Measurements from ENCODE around the gene HES7.

HES7 gene

DNA sequence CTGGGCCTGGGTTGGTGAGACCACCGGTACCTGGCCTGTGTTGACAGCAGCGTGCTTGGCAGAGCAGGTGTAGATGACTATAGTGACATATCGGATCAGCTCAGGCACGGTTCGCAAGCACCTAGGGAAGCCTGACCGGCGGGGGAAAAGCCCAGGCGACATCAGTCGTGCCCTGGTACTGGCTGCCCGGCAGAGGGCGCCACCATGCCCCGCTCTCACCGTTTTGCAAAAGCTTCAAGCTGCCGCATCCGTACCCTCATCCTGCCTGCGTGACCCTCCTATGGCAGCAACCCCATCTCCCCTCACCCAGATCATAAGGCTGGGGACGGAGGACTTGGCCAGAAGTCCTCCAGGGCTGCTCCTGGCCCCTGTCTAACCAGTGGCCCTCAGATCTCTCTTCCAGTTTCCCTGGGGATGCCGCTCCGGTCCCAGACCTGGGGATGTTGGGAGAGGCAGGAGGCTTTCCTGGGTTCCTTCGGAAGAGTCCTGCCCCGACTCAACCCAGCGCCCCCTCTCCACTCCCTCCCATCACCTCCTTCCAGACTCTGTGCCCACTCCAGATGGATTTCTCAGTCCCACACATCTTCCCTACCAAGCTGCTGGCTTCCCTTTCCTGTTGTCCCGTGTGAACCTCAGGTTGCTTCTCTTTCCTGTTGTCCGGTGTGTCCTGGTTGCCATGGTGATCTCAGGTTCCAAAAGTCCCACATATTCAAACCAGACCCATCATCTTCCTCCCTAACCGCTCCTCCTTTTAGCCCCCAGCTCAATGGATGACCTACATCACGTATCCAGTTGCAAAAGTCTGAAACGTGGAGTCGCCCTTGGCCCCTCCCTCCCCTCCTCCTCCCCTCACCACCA lies 50.0 kb downstream of the HES7 start:
- TF ChIP-seq, protein P1, sequence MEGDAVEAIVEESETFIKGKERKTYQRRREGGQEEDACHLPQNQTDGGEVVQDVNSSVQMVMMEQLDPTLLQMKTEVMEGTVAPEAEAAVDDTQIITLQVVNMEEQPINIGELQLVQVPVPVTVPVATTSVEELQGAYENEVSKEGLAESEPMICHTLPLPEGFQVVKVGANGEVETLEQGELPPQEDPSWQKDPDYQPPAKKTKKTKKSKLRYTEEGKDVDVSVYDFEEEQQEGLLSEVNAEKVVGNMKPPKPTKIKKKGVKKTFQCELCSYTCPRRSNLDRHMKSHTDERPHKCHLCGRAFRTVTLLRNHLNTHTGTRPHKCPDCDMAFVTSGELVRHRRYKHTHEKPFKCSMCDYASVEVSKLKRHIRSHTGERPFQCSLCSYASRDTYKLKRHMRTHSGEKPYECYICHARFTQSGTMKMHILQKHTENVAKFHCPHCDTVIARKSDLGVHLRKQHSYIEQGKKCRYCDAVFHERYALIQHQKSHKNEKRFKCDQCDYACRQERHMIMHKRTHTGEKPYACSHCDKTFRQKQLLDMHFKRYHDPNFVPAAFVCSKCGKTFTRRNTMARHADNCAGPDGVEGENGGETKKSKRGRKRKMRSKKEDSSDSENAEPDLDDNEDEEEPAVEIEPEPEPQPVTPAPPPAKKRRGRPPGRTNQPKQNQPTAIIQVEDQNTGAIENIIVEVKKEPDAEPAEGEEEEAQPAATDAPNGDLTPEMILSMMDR (IDR thresholded peaks at IDR 0.05; ENCODE audit: low read length): peak; percentile 90
- TF ChIP-seq EZH2phosphoT487 (IDR thresholded peaks at IDR 0.05; ENCODE audit: low read length): no peak
- no peak for TF ChIP-seq EZH2 (optimal IDR thresholded peaks at IDR 0.05; ENCODE audit: low read depth, low read length)
- H3K4me2 ChIP-seq (ENCODE audit: low read depth, low read length): peak overlapping the region; percentile 53; the same call in 1 of the 2 replicates
- no peaks in the 10 kb centered on the region for H4K20me1 ChIP-seq (ENCODE audit: insufficient read depth, low read length)
- H2AFZ ChIP-seq (ENCODE audit: low read length): no peak overlapping the region
- H3K4me1 ChIP-seq (ENCODE audit: low read length): no peaks in the 10 kb centered on the region
- H3K36me3 ChIP-seq (replicated peaks; ENCODE audit: insufficient read depth, low read length): no peaks in the 10 kb centered on the region
- H3K9me3 ChIP-seq (replicated peaks; ENCODE audit: insufficient read depth, low read length): no peaks in the 10 kb centered on the region
- DNase-seq: peak; percentile 68
- no peak overlapping the region for H3K4me3 ChIP-seq (ENCODE audit: low read length)
- H3K27ac ChIP-seq (ENCODE audit: low read length): no peak overlapping the region
- no peak overlapping the region for H3K9ac ChIP-seq (ENCODE audit: low read length)
- H3K79me2 ChIP-seq (ENCODE audit: low read length): no peaks in the 10 kb centered on the region
- no peaks in the 10 kb centered on the region for H3F3A ChIP-seq (ENCODE audit: insufficient read depth, low read length)
- no peaks in the 10 kb centered on the region for H3K9me2 ChIP-seq (replicated peaks; ENCODE audit: insufficient read depth, low read length)
- H3K27me3 ChIP-seq (replicated peaks; ENCODE audit: insufficient read depth, low read length): peaks cover 88% of the 10 kb centered on the region

DNA sequence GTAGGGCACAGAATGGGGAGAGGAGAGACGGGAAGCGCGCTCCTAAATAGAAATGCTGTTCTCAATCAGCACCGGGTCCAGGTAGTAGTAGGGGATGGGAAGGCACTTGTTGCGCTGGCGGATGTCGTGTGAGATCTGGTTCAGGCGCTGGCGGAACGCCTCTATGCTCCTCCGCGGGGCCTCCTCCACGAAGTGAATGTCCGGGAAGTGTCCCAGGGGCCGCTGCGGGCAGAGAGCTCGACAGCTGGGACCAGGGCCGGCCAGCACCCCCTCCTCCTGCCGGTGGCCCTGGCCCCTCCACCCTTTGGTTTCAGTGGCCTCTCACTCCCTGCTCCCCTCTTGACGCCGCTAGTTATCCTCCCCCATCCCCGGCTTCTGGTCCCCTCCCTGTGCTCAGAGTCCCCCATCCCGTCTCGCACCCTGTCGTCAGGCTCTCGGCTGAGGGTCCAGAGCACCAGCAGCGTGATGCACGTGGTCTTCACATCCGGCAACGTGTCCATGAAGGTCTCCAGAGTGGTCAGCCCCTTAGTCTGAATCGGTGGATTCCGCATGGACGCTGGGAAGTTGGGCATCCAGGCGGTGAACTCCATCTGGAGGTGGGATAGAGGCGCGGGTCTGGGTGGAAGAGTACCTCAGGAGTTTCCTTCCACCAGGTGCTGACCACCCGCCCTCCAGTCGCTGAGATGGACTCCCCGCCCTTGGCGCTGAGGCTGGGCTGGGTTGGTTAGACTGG lies 51.0 kb downstream of the HES7 start:
- H3K36me3 ChIP-seq (replicated peaks; ENCODE audit: insufficient read depth, low read length): no peaks in the 10 kb centered on the region
- no peak overlapping the region for H3K27ac ChIP-seq (ENCODE audit: low read length)
- H3K9me2 ChIP-seq (replicated peaks; ENCODE audit: insufficient read depth, low read length): no peaks in the 10 kb centered on the region
- peaks cover 95% of the 10 kb centered on the region for H3K27me3 ChIP-seq (replicated peaks; ENCODE audit: insufficient read depth, low read length)
- H3F3A ChIP-seq (ENCODE audit: insufficient read depth, low read length): no peaks in the 10 kb centered on the region
- H3K4me2 ChIP-seq (ENCODE audit: low read depth, low read length): no peak overlapping the region
- no peaks in the 10 kb centered on the region for H3K79me2 ChIP-seq (ENCODE audit: low read length)
- DNase-seq: no peak
- no peaks in the 10 kb centered on the region for H4K20me1 ChIP-seq (ENCODE audit: insufficient read depth, low read length)
- H3K4me1 ChIP-seq (ENCODE audit: low read length): no peaks in the 10 kb centered on the region
- TF ChIP-seq, protein P1 (IDR thresholded peaks at IDR 0.05; ENCODE audit: low read length): no peak
- TF ChIP-seq EZH2 (optimal IDR thresholded peaks at IDR 0.05; ENCODE audit: low read depth, low read length) (no peak), EZH2phosphoT487 (IDR thresholded peaks at IDR 0.05; ENCODE audit: low read length) (no peak)
- H3K4me3 ChIP-seq (ENCODE audit: low read length): no peak overlapping the region
- H3K9me3 ChIP-seq (replicated peaks; ENCODE audit: insufficient read depth, low read length): no peaks in the 10 kb centered on the region
- H3K9ac ChIP-seq (ENCODE audit: low read length): no peak overlapping the region
- H2AFZ ChIP-seq (ENCODE audit: low read length): no peak overlapping the region

DNA sequence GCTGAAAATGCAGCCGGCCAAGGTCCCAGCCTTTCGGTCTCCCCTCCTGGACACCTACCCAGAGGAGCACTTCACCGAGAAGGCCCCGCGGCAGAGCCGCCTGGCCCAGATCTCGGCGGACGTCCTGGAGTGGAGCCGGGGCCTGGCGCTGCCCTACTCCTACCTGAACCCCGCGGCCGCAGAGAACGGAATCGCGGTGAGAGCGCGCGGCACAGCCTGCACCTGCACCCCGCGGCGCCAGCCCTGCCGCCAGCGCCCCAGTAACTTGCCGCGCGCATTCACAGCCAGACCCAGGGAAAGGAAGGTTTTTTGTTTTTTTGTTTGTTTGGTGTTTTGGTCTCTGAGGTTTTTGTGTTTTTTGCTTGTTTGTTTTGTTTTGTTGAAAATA lies 51.6 kb downstream of the HES7 start:
- Histone ChIP-seq H3K4me2 (ENCODE audit: low read depth, low read length) (no peak overlapping the region), H3K79me2 (ENCODE audit: low read length) (no peaks in the 10 kb centered on the region), H3K9me3 (replicated peaks; ENCODE audit: insufficient read depth, low read length) (no peaks in the 10 kb centered on the region), H3K9ac (ENCODE audit: low read length) (no peak overlapping the region), H3K9me2 (replicated peaks; ENCODE audit: insufficient read depth, low read length) (no peaks in the 10 kb centered on the region), H3K36me3 (replicated peaks; ENCODE audit: insufficient read depth, low read length) (no peaks in the 10 kb centered on the region), H3K4me1 (ENCODE audit: low read length) (no peaks in the 10 kb centered on the region), H4K20me1 (ENCODE audit: insufficient read depth, low read length) (no peaks in the 10 kb centered on the region), H2AFZ (ENCODE audit: low read length) (no peak overlapping the region), H3K4me3 (ENCODE audit: low read length) (no peak overlapping the region), H3K27me3 (replicated peaks; ENCODE audit: insufficient read depth, low read length) (peaks cover 96% of the 10 kb centered on the region), H3K27ac (ENCODE audit: low read length) (no peak overlapping the region), H3F3A (ENCODE audit: insufficient read depth, low read length) (no peaks in the 10 kb centered on the region)
- DNase-seq: no peak
- no peak for TF ChIP-seq EZH2phosphoT487 (IDR thresholded peaks at IDR 0.05; ENCODE audit: low read length)
- TF ChIP-seq, protein P1 (IDR thresholded peaks at IDR 0.05; ENCODE audit: low read length): no peak
- TF ChIP-seq EZH2 (optimal IDR thresholded peaks at IDR 0.05; ENCODE audit: low read depth, low read length): peak; percentile 48

Data from MM.1S (cell line).